Gastrocnemius medialis (tissue), 4 donors: ENCODE measurements around the gene MRPL10.

Experiments used
- POLR2A ChIP-seq, 2 donors: fragments of 450-650 bp; IDR thresholded peaks; one replicate each; pipeline ENCODE4 v1.6.1; 2017; ENCODE audit warnings: antibody characterized with exemption in 2 of 2, mild to moderate bottlenecking in 2 of 2, moderate library complexity in 2 of 2
- TF ChIP-seq, protein P1 (sequence below), 5 experiments: fragments of 450-650 bp in 3 of 5; fragments of 200-600 bp in 2 of 5; sonication (generic) in 2 of 5; IDR thresholded peaks in 4 of 5; conservative IDR thresholded peaks in 1 of 5; 1 replicate in 4 of 5; 2 replicates in 1 of 5; pipeline ENCODE4 v1.5.1; 2016 to 2019; ENCODE audit warnings: antibody characterized with exemption in 5 of 5, mild to moderate bottlenecking in 3 of 5, moderate library complexity in 3 of 5

DNA sequence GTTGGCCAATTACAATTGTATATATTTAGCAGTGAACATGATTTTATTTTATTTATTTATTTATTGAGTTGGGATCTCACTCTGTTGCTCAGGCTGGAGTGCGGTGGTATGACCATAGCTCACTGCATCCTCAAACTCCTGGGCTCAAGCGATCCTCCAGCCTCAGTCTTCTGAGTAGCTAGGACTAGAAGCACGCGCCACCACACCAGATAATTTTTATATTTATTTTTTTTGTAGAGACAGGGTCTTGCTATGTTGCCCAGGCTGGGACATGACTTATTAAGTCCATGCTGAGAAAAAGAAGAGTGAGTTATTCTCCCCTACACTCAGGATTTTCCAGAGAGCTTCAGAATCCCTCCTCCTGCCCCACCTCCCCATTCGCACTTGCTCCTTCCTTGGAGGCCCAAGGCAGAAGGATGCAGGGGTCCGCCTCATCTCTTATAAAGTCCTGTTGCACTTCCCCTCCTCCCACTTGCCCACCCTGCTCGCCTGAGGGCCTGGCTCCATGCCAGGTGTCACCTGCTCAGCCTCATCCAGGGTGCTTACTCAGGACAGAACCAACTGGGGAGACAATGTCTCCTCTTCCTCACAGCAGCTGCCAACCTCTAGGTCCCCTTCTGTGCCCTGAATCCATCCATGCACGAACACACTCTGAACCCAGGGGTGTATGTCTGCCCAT, 48.6 kb upstream of the MRPL10 start:
- no peak for TF ChIP-seq POLR2A (IDR thresholded peaks at IDR 0.05)
- TF ChIP-seq, protein P1, sequence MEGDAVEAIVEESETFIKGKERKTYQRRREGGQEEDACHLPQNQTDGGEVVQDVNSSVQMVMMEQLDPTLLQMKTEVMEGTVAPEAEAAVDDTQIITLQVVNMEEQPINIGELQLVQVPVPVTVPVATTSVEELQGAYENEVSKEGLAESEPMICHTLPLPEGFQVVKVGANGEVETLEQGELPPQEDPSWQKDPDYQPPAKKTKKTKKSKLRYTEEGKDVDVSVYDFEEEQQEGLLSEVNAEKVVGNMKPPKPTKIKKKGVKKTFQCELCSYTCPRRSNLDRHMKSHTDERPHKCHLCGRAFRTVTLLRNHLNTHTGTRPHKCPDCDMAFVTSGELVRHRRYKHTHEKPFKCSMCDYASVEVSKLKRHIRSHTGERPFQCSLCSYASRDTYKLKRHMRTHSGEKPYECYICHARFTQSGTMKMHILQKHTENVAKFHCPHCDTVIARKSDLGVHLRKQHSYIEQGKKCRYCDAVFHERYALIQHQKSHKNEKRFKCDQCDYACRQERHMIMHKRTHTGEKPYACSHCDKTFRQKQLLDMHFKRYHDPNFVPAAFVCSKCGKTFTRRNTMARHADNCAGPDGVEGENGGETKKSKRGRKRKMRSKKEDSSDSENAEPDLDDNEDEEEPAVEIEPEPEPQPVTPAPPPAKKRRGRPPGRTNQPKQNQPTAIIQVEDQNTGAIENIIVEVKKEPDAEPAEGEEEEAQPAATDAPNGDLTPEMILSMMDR (IDR thresholded peaks at IDR 0.05 in 4 of 5, conservative IDR thresholded peaks at IDR 0.05 in 1 of 5) = no peak
